ENCODE results near the gene TMEM269. TPM values are rescaled to one million over a fixed set of nuclear protein-coding genes. Genes with fewer than 3 reads are reported as not detected.

The TMEM269 gene
- total RNA-seq, 1 experiment from 2014 or later, result 0.11 TPM

- intact Hi-C loops (cut with micrococcal nuclease), result loop anchor here (10.0 kb wide), 2 partner anchors 187 to 427 kb away; partner anchors contain the start of gene FOXJ3
- no peaks in the 10 kb centered on the region for H3F3A ChIP-seq (ENCODE audit: low read length, unreplicated experiment)
- no peak overlapping the region for H3K27ac ChIP-seq (ENCODE audit: low read length)
- no peak for ATAC-seq
- no peaks in the 10 kb centered on the region for H3K27me3 ChIP-seq (ENCODE audit: low read length)
- peaks cover 23% of the 10 kb centered on the region for H3K79me2 ChIP-seq (ENCODE audit: low read length)
- H2AFZ ChIP-seq (ENCODE audit: low read length), result no peak overlapping the region
- no peaks in the 10 kb centered on the region; the same call in 1 of the 2 replicates for H3K36me3 ChIP-seq (ENCODE audit: low read depth, low read length)
- no peaks in the 10 kb centered on the region for H3K9me3 ChIP-seq (ENCODE audit: low read length)
- peaks cover 11% of the 10 kb centered on the region for H3K4me1 ChIP-seq (ENCODE audit: insufficient read depth, low read length)
- H3K9me2 ChIP-seq (replicated peaks; ENCODE audit: low read length), result no peaks in the 10 kb centered on the region
- no TSS peak for BruUV-seq (replicated peaks)
- no peak overlapping the region for H3K9ac ChIP-seq (ENCODE audit: low read length)
- TF ChIP-seq EZH2 (IDR thresholded peaks at IDR 0.05; ENCODE audit: low read length, unreplicated experiment) (no peak), EZH2phosphoT487 (IDR thresholded peaks at IDR 0.05; ENCODE audit: borderline replicate concordance, low read length) (no peak), CTCF (conservative IDR thresholded peaks at IDR 0.05; ENCODE audit: low read depth, low read length) (no peak)
- H4K20me1 ChIP-seq (ENCODE audit: low read length), result peaks cover 6% of the 10 kb centered on the region; the same call in 1 of the 2 replicates
- no peak overlapping the region for H3K4me2 ChIP-seq (ENCODE audit: low read length)
- H3K4me3 ChIP-seq (ENCODE audit: low read length), result no peak overlapping the region
- ChIA-PET CTCF (no interaction called here), POLR2A (ENCODE audit: unreplicated experiment) (no interaction called here)
- no peak for DNase-seq
These were observed 23.2 kb upstream of the TMEM269 start for GRCh38 chr1:42761567-42761966.

- DNase-seq (no peak), ATAC-seq (no peak)
- intact Hi-C loops (cut with micrococcal nuclease), result loop anchor here (10.0 kb wide), 2 partner anchors 187 to 427 kb away; partner anchors contain the start of gene FOXJ3
- H3K27ac ChIP-seq (ENCODE audit: low read length), result no peak overlapping the region
- peaks cover 6% of the 10 kb centered on the region; the same call in 1 of the 2 replicates for H4K20me1 ChIP-seq (ENCODE audit: low read length)
- no peaks in the 10 kb centered on the region for H3K9me2 ChIP-seq (replicated peaks; ENCODE audit: low read length)
- CTCF ChIA-PET, result no interaction called here
- no TSS peak for BruUV-seq (replicated peaks)
- H3K9me3 ChIP-seq (ENCODE audit: low read length), result no peaks in the 10 kb centered on the region
- POLR2A ChIA-PET (ENCODE audit: unreplicated experiment), result no interaction called here
- H3F3A ChIP-seq (ENCODE audit: low read length, unreplicated experiment), result no peaks in the 10 kb centered on the region
- H3K27me3 ChIP-seq (ENCODE audit: low read length), result no peaks in the 10 kb centered on the region
- H3K4me2 ChIP-seq (ENCODE audit: low read length), result no peak overlapping the region
- no peak overlapping the region for H2AFZ ChIP-seq (ENCODE audit: low read length)
- H3K36me3 ChIP-seq (ENCODE audit: low read depth, low read length), result no peaks in the 10 kb centered on the region; the same call in 1 of the 2 replicates
- peaks cover 25% of the 10 kb centered on the region for H3K79me2 ChIP-seq (ENCODE audit: low read length)
- peaks cover 11% of the 10 kb centered on the region for H3K4me1 ChIP-seq (ENCODE audit: insufficient read depth, low read length)
- no peak overlapping the region for H3K9ac ChIP-seq (ENCODE audit: low read length)
- no peak for TF ChIP-seq EZH2phosphoT487 (IDR thresholded peaks at IDR 0.05; ENCODE audit: borderline replicate concordance, low read length)
- no peak for TF ChIP-seq CTCF (conservative IDR thresholded peaks at IDR 0.05; ENCODE audit: low read depth, low read length)
- no peak for TF ChIP-seq EZH2 (IDR thresholded peaks at IDR 0.05; ENCODE audit: low read length, unreplicated experiment)
- H3K4me3 ChIP-seq (ENCODE audit: low read length), result no peak overlapping the region
These were observed 22.5 kb upstream of the TMEM269 start for GRCh38 chr1:42762269-42762668.

GRCh38 chr1:42765269-42765668 is 19.5 kb upstream of the TMEM269 start:
- TSS peak; percentile 55 for BruUV-seq (replicated peaks)
- Histone ChIP-seq H3K4me2 (ENCODE audit: low read length) (peak overlapping the region; percentile 78), H2AFZ (ENCODE audit: low read length) (peak overlapping the region; percentile 96), H4K20me1 (ENCODE audit: low read length) (peaks cover 6% of the 10 kb centered on the region; the same call in 1 of the 2 replicates), H3K27ac (ENCODE audit: low read length) (no peak overlapping the region), H3K79me2 (ENCODE audit: low read length) (peaks cover 55% of the 10 kb centered on the region), H3F3A (ENCODE audit: low read length, unreplicated experiment) (no peaks in the 10 kb centered on the region), H3K36me3 (ENCODE audit: low read depth, low read length) (no peaks in the 10 kb centered on the region), H3K9me3 (ENCODE audit: low read length) (no peaks in the 10 kb centered on the region), H3K4me1 (ENCODE audit: insufficient read depth, low read length) (peaks cover 22% of the 10 kb centered on the region), H3K27me3 (ENCODE audit: low read length) (no peaks in the 10 kb centered on the region), H3K9me2 (replicated peaks; ENCODE audit: low read length) (no peaks in the 10 kb centered on the region), H3K4me3 (ENCODE audit: low read length) (peak overlapping the region; percentile 89), H3K9ac (ENCODE audit: low read length) (peak overlapping the region; percentile 37; the same call in 1 of the 2 replicates)
- no peak for DNase-seq
- ATAC-seq, result no peak
- POLR2A ChIA-PET (ENCODE audit: unreplicated experiment), result interaction anchor here (0.6 kb wide), 1 partner anchor 54 kb away, joined by 4 read pairs; no protein-coding TSS in a partner anchor
- CTCF ChIA-PET, result interaction anchor here (0.5 to 2.0 kb wide), 3 partner anchors 13 to 308 kb away, joined by 4 to 8 read pairs (median 6); no protein-coding TSS in a partner anchor
- TF ChIP-seq CTCF (conservative IDR thresholded peaks at IDR 0.05; ENCODE audit: low read depth, low read length) (no peak), EZH2 (IDR thresholded peaks at IDR 0.05; ENCODE audit: low read length, unreplicated experiment) (no peak), EZH2phosphoT487 (IDR thresholded peaks at IDR 0.05; ENCODE audit: borderline replicate concordance, low read length) (no peak)
- intact Hi-C loops (cut with micrococcal nuclease), result loop anchor here (5.0 to 10.0 kb wide), 3 partner anchors 52 to 430 kb away; partner anchors contain the start of genes ERMAP, FOXJ3 and SVBP
